HG02678 (cell line): ENCODE data around the gene ADORA2A.

Experiments
- ATAC-seq: cut with Tn5 transposase; IDR thresholded peaks from one replicate; pipeline ENCODE4 v1.9.1; 2021; ENCODE audit warnings: mild to moderate bottlenecking, moderate library complexity; ENCODE audit not compliant: unreplicated experiment

ADORA2A gene

DNA sequence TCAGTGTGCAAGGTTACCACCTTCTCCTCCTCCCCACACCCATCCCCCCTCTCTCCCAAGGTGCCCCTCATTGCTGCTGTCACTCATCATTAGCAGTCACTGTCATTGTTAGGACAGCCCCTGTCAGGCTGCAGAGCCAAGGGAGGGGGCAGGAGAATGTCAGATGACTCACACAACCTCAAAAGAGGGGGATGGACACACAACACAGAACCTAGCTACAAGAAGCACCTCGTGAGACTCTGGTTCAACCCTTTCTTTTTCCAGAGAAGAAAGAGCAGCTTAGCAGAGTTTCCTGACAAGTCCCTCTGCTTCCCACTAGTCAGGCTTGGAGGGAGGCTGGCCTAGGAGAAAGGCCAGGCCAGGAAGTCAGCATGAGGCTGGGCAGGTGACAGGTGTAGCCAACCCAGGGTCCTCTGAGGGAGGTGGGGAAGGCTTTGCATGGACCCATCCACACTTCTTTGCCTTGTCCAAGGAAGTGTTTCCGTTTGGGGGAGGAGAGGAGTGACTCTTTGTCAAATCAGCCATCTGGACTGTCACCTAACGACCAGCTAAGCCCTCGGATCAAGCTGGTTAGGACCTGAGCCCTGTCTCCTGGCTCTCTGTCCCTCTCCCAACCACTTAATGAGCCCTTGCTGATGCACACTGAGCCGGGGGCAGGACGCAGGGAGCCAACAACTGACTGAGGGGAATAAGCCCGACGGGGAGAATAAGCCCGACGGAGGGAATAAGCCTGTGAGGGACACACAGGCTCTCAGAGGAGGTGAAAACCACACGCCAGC lies 18.3 kb downstream of the ADORA2A start:
- no peak for ATAC-seq

DNA sequence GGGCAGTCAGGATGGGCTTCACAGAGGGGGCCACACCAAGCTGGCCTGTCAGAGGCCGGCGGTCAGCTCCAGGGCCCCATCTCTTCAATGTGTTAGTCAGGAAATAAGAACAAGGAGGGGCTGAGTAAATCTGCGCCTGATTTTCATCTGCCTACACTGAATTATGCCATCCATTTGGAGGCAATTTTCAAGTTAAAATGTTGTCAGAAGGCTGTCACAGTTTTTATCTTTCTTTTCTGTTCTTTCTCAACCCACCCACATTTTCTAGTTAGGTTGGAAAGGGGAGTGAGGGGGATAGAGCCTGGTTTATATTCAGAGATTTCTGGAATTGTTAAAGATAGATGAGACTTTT lies 18.8 kb downstream of the ADORA2A start:
- ATAC-seq, result no peak

DNA sequence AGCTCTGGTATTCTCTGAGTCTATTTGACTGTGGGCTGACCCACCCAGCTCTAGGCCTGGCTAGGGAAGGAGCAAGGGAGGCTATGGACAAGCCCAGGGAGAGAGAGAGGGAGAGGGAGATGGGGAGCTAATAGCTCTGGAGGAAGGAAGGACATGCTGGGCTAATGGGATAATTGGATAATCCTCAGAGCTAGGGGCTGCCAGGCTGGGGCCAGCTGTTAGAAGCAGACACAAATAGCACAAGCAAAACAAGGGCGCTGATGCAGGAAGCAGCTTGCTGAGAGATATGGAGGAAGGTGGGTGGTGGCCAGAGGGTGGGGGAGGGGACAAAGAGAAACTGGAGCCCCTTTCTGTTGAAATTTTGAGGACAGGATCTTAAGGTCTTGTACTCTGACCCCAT lies 23.2 kb downstream of the ADORA2A start:
- ATAC-seq, result no peak

DNA sequence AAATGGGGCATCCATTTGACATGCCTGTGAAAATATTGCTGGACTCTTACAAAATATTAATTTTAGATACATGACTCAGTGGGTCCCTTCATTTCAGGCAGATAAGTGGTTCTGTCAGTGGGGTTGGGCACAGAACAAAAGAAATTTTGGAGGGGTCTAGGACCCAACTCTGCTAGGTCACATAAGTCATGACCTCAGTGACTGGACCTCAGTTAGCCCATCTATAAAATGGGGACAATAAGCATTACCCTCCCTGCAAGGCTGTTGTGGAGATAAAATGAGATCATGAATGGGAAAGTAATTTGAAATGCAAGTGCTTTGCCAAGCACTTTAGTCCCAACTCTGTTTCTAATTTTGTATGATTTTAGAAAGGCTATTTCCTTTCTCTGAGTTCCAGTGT lies 23.8 kb downstream of the ADORA2A start:
- ATAC-seq, result no peak

DNA sequence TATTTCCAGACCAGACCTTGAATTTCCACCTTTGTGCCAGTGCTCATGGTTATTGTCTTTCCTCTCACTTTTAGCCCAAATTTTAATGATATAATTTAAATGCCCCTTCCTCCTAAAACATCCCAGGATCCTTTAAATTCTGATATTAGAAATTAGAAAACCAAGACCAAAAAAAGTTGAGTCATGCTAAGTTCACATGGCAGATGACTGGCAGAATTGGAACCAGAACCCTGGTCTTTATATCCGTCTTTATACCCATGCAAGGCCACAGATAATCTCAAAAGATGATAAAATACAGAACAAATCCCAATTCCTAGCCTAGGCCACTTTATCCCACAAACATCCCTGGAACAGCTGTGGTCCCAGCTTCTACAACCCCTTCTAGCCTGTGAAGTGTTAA lies 26.5 kb downstream of the ADORA2A start:
- ATAC-seq, result no peak

DNA sequence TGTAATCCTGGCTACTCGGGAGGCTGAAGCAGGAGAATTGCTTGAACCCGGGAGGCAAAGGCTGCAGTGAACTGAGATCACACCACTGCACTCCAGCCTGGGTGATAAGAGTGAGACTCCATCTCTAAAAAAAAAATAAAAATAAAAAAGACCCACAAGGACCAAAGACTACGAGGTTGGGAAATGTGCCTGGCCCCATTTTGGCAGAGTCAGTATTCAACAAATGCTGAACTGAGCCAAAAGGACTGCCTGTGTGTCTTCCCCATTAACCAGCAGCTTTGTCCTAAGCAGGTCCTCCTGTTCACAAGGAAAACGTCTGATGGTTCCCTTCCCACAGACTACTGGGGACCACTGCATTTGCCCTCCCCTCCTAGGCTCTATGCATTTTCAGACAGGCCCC lies 27.6 kb downstream of the ADORA2A start:
- no peak for ATAC-seq

DNA sequence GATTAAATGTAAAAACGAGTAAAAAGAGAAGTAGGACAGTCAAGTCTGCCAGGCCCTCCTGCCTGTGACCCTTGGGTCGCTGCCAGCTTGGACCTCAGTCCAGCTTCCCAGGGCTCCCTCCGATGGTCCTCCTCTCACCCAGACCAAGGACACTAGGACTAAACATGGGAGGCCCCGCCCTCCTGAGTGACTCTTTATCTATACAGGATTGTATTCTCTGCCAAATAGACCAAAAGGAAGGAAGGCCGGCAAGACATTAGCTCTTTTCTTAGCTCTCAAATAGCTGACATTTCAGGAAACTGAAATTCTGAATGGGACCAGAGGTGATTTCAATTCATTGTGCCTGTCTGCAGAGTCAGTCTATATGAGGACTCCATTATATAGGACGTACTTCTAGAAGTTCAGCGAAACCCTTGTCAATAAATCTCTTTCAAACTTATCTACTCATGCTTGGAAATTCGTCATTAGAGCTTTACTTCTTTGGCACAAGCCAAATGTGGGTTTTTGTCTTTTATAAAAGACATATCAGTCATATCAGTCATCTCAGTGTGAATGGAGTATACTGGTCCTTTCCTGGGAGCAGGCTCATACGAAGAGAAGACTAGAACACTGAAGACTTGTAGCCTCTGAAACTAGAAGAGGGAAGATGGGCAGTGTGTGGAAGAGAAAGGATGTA lies 28.5 kb downstream of the ADORA2A start:
- no peak for ATAC-seq

DNA sequence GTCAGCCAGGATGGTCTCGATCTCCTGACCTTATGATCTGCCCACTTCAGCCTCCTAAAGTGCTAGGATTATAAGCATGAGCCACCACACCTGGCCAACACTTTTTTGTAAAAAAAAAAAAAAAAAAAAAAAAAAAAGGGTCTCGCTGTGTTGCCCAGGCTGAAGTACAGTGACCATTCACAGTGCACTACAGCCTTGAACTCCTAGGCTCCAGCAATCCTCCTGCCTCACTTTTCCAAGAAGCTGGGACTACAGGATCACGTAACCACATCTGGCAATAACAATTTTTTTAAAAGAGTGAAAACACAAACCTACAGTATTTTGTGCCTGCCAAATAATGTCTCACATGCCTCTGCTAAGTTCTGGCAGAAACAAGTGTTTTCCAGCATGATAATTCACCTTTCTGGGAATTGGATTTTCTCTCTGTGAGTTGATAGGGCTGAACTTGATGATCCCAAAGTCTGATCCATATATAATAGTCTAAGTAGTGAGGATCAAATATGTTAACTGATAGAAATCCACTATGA lies 30.6 kb downstream of the ADORA2A start:
- ATAC-seq, result no peak

DNA sequence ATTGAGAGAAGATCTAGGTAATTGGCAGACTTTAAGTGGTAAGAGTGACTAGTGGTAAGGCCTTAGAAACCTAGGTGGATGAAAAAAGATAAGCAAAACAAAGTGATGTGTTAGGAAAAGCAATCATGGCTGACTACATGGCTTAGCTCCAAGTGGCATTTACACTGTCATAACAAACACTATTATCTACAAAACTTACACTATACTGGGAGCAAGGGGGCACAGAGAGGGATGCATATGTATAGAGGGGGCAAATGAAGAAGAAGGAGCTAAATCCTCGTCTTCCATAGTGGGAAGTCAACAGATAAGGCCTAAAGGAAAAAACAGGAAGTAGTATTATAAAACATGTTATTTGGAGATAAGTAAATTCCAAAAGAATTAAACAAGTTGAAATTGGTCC lies 32.5 kb downstream of the ADORA2A start:
- ATAC-seq, result no peak

DNA sequence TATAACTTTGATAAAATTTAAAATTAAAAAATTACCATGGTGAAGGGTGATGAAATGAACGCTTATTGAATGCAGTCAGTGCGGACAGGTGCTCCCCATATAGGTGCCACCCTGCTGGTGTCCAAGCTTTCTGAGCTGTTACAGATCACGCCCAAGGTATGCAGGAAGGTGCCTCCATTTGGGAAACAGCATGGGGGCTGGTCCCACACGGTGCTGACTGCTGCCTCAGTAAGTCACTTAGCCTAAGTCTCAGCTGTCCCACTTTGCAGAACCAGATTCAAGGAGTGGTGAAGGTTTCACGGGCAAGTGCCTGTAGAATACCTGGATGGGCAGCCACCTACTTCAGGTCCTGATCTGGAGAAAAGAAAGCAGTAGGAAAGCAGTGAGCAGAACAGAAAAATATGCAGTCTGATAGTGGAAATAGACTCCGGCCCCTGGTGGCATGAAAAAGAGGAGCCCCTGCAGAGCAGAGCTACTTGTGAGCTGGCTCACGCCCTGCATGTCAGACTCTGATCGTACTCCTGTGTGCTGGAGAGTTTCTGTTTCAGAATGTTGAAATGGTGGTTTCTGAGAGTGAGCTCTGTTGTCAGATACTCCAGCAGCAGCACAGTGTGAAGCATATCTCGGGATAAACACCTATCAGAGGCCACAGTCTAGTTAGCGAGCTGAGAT lies 33.2 kb downstream of the ADORA2A start:
- ATAC-seq, result peak; percentile 53

DNA sequence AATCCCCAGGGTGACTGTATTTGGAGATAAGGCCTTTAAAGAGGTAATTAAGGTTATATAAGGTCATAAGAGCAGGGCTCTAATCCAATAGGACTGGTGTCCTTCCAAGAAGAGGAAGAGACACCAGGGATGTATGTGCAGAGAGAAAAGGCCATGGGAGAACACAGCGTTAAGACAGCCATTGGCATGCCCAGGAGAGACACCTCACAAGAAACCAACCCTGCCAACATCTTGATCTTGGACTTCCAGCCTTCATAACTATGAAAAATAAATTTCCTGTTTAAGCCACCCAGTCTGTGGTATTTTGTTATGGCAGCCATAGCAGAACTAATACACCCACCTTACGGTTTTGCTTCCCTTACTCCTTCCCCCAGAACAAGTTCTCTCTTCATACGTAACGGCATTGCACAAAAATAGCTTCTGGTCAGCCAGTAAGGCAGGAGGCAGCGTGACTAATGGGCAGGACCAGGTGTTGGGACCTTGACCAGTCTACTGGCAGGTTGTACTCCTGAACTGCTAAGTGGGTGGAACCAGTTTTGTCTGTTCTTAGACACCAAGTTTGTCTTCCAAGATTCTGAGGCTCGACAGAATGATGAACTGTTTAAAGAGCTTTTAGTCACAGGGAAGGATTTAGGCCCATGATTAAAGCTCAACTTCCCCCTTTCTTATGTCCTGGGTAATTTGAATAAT lies 35.8 kb downstream of the ADORA2A start:
- no peak for ATAC-seq

DNA sequence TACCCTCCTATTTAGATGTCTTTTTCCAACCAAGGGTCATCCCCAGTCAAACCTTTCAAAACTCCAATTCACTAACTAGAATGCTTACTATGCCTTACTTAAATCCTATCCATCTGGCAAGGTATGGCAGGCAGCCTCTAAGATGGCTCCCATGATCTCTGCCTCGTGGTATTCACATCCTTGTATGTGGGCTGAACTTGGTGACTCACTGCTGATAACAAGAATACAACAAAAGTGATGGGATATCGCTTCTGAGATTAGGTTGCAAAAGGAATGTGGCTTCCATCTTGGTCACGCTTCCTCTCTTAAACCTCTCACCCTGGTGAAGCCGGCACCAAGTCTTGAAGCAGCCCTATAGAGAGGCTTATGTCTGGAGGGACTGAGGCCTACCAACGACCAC lies 38.2 kb downstream of the ADORA2A start:
- ATAC-seq, result no peak

DNA sequence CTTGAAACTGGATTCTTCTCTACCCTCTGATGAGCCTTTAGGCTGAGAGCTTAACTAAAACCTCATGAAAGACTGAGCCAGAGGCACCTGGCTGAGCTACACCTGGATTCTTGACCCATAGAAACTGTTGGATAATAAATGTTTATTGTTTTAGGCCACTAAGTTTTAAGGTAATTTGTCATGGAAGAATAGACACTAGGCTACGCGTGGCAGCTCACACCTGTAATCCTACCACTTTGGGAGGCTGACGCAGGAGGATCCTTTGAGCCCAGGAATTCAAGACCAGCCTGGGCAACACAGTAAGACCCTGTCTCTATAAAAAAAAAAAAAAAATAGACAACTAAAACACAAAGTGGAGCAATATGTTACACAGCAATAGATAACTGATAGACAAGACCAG lies 38.6 kb downstream of the ADORA2A start:
- ATAC-seq, result no peak

DNA sequence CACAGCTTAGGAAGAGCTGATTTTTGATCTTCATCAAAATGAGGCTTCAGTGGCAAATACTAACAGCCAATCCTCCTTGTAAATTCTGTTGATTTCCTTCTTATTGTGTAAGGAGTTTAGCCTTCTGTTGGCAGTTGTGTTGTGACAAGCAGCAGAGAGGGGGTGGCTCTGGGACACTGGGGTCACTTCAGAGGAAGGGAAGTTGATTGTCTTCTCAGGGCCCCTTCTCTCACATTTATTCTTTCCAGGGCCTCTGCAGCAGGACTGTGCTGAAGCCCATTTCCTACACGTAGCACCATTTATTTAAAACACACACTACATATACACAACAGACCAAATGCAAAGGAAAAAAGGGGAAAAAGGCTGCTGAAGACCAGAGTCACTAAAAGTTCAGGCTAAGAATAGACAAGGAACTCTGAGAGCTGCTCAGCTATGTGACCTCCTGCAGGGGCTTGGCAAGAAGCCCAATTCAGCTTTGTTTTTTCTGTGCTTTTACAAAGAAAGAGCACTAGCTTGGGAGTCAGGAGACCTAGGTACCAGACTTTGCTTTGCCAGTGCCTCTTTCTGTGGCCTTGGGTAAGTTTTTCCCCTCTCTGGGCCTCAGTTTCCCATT lies 39.4 kb downstream of the ADORA2A start:
- no peak for ATAC-seq

DNA sequence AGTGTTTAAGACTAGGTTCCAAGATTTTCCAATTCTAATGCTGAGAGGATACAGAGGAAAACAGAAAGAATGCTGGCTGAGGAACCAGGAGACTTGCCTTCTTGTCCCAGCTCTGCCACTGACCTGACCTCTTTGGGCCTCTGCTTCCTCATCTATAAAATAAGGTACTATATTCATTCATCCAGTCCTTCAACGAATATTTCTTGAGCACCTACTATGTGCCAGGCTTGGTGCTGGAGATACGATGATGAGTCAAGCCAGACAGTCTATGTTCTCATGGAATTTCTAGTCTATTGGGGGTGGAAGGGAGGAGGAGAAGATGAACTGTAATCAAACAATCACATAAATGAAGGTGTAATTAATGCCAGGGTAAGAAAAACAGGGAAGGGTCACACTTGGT lies 39.9 kb downstream of the ADORA2A start:
- ATAC-seq, result no peak

DNA sequence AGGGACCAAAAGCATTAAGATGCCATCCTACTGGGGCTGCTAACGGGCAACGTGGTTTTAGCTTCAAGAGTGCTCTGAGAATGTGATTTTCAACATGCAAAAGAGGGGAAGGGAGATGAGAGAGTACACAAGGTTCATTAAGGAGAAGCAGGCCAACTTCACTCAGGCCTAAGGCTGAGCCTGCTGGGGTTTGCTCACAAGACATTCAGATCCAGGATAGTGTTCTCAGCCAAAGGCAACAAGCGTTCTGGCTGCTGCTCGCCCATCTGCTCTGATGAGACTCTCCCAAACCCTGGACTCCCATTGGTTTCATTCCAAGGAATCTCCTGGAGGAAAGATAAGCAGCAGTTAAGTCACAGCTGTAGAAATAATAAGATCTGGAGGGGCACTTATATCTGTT lies 44.2 kb downstream of the ADORA2A start:
- ATAC-seq, result no peak

DNA sequence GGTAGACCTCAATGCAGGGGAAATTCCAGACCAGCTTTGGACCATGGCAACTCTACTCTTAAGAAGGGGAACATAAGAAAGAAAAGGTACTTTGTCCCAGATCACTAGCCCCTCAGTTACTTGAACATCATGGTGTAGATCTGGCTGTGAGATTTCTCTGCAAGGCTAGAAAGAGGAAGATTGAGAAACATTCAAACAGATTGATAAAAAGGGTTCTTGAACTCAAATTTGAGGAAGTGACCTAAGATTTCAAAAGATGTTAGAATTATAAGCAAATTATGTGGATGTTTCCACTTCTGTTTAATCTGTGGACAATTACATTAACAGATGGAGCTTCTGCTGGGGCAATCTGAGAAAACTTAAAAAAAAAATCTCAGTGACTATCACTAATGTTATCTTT lies 45.9 kb downstream of the ADORA2A start:
- ATAC-seq, result no peak

DNA sequence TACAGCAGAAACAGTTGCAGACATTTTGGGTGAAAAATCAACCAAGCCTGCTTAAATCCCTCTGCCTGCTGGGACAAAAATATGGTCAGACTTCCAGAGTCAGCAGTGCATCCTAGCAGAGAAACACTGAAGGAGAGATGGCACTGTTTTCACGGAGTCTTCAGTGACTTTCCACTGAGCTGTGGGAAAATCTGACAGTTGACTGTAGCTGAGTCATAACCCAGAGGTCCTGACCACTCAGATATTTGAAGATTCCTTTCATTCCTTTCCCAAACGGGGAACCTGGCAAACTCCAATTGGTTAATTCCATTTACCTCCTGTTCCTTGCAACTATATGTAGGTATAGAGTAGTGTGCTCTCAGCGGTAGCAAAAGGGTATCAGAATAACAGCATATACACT lies 46.8 kb downstream of the ADORA2A start:
- ATAC-seq, result no peak

DNA sequence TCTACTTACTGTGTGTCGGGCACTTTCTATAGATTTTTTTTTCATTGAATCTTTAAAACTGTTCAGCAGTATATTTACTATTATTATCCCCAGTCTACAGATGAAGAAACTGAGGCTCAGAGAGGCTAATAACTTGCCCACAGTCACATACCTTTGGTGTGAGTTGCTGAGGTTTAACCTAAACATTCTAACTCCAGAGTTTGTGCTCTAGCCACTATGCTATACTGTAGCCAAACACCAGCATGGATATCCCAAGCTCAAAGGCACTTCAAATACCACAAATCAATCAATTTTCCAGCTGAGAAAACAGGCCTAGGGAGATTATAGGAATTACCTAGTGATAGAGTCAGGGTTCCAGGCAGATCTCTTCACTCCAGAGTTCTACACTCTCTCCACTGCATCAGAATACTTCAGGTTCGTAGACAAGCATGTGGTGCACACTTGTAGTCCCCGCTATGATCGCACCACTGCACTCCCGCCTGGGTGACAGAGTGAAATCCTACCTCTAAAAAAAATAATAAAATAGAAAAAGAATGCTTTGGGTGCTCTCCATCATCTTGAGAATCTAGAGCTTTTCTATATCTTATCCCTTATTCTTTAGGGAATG lies 47.4 kb downstream of the ADORA2A start:
- no peak for ATAC-seq

DNA sequence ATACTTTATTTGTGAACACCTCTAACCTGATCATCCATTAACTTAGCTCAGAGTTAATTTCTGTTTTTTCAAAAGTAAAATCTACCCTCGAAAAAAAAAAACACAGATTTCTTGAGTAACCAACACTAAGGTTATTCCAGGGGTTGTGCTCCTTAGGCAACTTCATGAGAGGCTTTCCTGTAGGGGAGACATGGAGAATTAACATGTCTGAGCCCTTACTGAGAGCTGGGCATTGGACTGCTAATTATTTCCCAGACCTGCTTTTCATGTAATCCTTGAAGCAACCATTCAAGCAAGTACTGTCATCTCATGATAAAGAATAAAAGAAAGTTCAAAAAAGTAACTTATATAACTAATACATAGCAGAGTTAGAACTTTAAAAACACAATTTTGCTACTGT lies 54.2 kb downstream of the ADORA2A start:
- ATAC-seq, result no peak

DNA sequence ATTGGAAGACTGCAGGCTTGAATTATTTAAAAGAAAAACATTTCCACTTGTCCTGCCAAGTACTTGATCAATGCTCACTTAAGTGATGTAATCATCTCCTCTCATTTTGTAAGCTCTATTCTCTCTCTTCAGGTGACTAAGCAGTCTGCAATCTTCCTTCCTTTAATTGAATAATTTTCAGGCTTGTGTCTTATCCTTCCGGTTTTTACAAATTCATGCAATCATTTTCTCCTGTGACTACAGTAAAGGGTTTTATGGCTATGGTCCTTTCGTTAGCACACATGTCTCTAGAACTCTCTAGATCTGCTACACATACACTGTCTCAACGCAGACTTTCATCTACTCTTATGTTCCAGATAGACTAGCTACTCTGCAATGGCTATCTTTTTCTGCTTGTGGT lies 55.2 kb downstream of the ADORA2A start:
- ATAC-seq, result no peak
